GM18870 (cell line): ENCODE measurements around the gene RAD51B.

Experiments used
- ATAC-seq: cut with Tn5 transposase; IDR thresholded peaks from one replicate; pipeline ENCODE4 v1.9.1; 2021; ENCODE audit warnings: moderate library complexity; ENCODE audit not compliant: unreplicated experiment

RAD51B gene

GRCh38 chr14:68598089-68598488 is 778.5 kb downstream of the RAD51B start:
- ATAC-seq, result no peak

DNA sequence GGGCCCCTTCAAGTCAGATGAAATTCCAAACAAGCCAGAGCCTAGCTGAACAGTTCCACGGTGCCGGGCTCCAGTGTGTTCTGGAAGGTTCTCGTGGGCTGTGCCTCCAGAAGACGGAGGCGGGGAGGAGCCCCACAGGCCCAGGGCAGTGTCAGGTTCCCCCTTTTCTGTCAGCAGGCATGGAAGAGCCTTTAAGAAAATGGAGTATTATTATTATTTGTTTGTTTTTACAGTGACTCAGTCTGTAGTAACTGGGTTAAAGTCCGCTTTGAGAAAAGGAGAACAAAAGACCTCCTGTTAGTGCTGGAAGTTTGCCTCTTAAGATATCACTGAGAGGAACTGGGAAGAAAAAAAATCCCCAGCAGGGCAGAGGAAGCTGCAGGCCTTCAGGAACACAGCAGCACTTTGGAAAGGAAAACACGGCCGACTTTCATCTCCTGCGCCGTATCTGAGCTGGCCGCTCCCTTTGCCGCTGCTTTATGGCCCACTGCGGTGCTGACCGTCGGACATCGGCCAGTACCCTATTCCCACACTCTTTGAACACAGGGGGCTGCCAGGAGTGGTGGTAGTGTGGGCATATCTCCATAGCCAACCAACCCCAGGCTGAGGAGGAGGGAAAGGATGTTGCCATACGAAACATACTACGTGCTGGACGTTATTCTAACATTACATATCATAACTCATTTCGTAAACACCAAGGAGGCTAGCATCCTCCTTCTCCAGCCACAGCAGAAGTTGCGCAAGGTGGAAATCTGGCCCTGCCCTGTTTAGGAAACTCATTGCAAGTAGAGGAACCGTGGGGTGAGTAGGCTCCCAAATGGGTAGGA is 779.3 kb downstream of the RAD51B start:
- no peak for ATAC-seq

DNA sequence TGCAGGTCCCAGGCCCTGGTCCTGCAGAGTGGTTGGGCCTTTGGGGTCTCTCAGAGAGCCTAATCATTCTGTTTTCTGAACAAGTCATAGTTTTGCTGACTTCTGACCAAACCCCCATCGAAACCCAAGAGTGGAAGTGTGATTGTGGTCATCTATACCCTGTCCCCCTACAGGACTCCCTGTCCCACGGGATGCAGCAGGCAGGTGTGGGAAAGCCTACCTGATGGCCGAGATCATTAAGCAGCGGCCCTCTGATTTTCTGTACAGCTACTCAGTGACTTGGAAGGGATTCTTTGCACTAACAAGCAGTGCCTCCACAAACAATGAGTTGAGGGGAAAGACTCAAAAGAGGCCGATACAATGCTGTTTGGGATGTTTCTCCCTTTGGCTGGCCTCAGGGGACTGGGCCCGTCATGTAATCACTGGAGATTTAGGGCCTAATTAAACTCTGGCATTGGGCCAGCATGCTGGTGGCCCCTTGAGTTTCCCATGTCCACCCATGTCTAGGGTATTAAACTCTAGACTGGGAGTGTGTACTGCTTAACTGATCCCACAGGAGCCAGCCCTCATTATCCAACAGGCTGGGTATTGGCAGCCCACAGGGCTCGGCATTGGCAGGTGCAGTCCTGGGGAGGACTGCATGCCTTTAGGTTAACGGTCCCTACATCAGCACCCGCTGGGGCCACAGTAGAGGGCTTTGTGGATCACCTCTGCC is 780.5 kb downstream of the RAD51B start:
- no peak for ATAC-seq

DNA sequence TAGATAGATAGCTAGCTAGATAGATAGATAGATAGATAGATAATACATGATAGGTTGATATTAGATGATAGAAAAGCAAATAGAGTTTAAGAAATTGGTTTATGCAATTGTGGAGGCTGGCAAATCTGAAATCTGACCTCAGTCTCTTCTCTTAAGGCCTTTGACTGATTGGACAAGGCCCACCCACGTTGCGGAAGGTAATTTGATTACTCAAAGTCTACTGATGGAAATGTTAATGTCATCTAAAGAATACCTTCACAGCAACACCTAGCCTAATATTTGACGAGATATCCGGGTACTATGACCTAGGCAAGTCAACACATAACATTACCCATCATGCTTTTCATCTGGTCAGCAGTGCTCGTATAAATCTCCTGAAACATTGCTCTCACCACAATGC is 782.9 kb downstream of the RAD51B start:
- no peak for ATAC-seq

GRCh38 chr14:68603533-68604360 is 784.2 kb downstream of the RAD51B start:
- ATAC-seq, result no peak

DNA sequence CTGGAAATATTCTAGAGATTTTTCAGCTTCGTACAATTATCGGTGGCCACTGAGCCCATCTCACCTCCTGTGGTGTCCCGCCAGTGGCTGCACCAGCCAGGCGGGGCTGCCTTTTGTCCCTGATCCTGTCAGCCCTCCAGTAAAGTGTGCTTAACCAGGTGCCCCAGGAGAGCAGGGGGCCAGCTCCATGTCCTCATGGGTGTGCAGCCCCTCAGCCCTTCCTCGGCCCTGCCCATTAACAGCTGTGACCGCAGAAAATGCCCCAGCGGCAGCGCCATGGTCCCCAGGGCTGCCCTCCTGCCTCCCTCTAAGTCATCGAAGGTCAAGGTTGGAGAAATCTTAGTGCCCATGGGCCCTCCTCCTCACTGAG is 784.8 kb downstream of the RAD51B start:
- ATAC-seq, result no peak

- no peak for ATAC-seq
Observed at GRCh38 chr14:68604822-68605221, 785.2 kb downstream of the RAD51B start.

DNA sequence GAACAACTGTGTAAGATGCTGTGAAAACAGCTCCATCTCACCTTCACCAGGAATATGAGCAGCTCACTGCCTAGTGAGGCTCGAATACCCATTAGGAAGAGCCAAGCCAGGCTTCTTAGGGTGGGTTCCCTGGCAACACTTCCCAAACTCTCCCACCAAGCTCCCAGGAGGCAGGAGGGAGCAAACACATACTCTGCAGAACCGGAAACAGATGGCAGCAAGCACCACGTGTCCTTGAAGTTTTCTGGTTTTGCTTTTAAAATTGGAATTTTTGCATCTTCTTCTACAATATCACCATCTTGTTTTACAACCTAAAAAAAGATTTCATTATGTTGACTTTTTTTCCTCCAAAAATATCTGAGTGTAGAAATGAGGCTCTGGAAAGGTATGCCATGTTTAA is 786.6 kb downstream of the RAD51B start:
- no peak for ATAC-seq

- ATAC-seq, result no peak
Observed at GRCh38 chr14:68606644-68607043, 787.1 kb downstream of the RAD51B start.

DNA sequence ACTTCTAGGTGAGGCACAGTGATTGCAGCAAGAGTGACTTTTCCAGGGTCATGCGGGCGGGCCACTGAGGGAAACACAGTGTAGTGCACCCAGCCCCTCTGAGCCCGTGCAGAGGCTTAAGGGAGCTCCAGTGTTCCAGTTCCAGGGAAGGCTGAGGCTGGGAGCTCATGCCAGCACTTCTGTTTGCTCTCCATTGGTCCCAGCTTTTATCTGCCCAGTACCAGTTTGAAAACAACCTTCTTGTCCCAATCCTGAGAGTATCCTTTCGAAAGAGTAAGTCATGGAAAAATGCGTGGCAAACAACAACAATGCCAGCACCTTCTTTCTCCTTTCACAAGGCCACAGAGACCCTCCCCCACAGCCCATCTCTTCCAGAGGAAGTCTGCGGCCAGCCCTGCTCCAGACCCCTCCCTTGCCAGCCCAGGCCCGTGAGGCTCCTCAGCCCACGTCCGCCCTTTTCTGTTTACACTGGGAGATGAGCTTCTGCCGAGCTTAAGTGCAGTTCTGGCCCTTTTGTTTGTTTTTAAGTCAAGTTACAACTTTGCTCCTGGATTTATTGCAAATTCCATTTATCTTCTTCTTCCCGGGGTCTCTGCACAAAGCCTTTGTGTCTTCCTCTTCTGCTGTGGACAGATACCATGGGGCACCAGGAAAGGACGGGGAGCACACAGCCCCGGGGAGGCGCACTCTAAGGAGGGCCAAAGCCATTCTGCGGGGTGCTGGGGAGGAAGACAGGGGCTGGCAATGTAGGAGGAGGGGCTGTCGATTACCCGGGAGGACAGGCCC is 787.7 kb downstream of the RAD51B start:
- no peak for ATAC-seq

DNA sequence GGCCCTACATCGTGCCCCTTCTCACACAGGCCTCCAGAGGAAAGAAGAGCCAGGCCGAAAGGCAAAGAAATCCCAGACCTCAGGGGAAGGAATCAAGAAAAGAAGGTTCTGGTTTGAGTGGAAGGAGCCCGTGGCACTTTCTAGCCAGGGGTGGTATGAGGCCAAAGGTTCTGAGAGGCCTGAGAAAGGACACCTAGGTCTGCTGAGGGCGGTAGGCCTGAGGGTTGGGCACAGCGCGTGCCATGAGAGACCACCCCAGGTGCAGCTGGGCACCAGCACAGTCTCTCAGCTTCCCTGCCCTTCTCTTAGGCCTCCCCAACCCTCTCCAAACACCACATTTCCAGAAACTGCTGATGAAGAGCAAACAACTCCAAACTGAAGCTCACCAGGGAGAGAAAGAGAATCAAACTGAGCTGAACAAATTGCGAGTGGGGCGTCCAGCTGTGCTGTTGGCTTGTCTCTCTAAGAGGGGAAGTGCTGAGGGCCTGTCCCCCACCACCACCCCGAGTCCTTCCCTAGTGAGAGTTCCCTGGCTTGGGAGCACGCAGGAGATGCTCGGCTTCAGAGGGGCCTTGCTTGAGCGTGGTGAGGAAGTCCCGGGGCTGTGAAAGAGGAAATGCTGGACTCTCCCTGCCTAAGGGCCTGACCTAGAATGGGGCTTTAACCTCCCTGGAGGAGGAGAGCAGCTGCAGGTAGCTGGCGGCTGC is 788.4 kb downstream of the RAD51B start:
- ATAC-seq, result no peak

DNA sequence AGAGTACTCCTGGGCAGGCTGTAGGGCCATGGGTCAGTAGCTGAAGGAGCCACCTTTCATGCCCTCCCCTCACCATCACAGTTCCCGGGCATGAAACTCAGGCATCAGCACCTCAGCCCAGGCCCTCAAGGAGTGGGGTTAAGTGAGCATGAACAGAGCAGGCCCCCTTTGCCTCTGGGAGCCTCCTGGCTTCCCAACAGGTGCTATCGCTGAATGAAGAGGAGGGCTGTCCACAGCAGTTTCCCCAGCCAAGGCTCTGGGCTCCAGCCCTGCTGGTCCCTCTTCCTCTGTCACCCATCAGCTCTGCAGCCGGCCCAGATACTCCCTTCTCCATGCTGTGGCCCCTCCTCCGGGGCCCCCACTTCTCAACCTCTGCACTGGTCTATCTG is 789.0 kb downstream of the RAD51B start:
- ATAC-seq, result no peak

DNA sequence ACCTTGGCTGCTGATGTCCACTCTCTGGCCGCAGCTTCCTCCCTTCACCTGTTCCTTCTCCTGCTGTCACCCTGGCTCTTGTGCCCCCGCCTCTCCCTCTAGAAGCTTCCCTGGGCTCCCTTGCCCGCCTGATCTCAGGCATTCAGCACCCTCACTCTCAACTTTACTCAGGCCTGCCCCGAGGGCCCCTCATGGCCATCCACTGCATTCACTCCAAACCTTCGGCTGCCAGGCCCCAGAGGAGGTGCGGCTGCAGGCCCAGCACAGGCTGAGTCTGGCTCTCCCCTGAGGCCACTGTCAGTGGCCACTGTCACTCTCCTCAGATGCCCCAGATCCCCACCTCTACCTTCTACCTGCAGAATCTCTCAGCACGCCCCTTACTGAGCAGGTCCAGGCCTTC is 789.4 kb downstream of the RAD51B start:
- no peak for ATAC-seq

DNA sequence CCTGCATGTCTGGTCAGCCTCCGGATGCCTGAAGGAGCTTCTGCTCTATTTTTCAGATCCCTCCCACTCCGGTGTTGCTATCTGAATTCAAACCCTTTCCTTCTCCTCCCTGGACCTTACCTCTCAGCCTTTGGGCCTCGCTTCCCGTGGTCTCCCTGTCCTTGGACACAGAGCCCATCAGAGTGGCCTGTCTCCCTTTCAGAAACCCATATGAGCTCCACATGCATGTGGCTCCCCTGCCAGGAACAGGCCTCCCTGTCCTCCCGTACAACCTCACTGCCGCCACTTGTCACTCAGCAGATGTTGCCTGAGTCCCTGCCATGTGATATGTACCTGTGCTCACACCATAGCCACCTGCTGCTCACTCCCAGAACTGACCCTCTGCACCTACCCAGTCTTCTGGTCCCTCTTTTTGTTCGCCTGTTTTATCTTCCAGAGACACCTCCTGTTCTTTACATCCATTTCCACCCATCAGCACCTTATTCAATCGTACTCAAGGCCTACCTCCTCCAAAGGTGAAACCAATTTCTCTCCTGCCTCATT is 790.7 kb downstream of the RAD51B start:
- ATAC-seq, result no peak

- no peak for ATAC-seq
Observed at GRCh38 chr14:68611599-68611998, 792.0 kb downstream of the RAD51B start.

DNA sequence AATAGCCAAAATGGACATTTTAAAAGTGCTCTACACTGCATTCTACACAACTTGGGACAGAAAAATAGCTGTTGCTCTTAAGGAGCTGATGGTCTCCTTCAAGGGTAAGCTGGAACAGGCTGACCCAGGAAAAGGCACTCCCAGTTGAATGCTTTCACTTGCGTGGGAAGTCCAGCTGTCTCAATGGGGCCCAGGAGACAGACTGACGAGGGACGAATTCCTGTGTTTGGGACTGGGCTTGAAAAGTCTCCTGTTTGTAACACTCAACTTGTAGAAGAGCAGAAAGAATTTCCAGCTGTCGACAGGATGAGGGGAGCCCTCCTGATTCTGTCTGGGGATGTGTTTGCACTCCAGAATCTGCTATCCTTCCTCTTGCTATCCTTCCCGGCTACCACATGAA is 792.5 kb downstream of the RAD51B start:
- ATAC-seq, result no peak

DNA sequence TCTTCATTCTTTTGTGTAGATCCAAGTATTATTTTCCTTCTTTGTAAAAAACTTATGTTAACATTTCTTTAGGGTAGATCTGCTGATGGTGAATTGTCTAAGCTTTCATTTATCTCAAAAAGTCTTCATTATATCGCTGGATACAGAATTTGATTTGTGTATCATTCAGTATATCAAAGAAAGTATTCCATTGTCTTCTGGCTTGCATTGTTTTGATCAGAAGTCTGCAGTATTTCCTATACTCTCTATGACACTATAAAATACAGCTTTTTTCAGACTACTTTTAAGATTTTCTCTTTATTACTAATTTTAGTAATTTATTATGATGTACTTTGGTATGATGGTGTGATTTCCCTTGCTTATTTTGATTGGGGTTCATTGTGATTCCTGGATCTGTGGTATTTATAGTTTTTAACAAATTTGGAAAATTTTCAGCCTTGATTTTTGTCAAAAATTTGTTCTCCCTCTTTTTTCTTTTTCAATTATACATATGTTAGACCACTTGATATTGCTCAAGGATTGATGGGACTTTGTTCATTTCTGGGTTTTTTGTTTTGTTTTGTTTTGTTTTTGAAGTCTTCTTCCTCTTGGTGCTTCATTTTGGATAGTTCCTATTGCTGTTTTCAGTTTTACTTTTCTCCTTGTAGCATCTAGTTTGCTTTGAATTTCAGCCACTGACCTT is 796.8 kb downstream of the RAD51B start:
- no peak for ATAC-seq

- no peak for ATAC-seq
Observed at GRCh38 chr14:68619790-68620574, 800.4 kb downstream of the RAD51B start.
